A375 (cell line): ENCODE results near the gene ATIC. TPM values are rescaled to one million over a fixed set of nuclear protein-coding genes. Genes with fewer than 3 reads are reported as not detected.

ENCODE experiments used
- total RNA-seq: library from RNA; depleted of rRNA; stranded (reverse); fragments of >200 nt; shearing (Covaris generic); gene quantifications from 2 replicates; pipeline ENCODE4 v1.2.3, GENCODE V29; 2014; rRNA removed

ATIC gene
- total RNA-seq: 28.6 and 29.0 TPM in 2 replicates

GRCh38 chr2:215311625-215312396 lies at the start of gene ATIC:
Gene ATIC (plus strand): TSS chr2:215312059. CDS start chr2:215312143, 84 bp downstream.

Other genes starting within 250 kb of the ATIC start
- under 0.01 and 0.19 TPM in 2 replicates for gene ABCA12, start 173.4 kb upstream of the ATIC start, total RNA-seq
- gene FN1, start 124.0 kb downstream of the ATIC start, total RNA-seq: 44.3 and 65.8 TPM in 2 replicates